ENCODE data around the gene PPP3CA. TPM values are rescaled to one million over a fixed set of nuclear protein-coding genes. Genes with fewer than 3 reads are reported as not detected.
A peak's percentile ranks its signal among the peaks of the same experiment; 100 is the strongest.
"Not testable (repeated sequence)": the region's sequence is repeated elsewhere in the genome, so short reads cannot be mapped to it uniquely, and the experiment has no call there.

PPP3CA gene
- total and polyA plus RNA-seq, 2 experiments from 2014 or later = 42.3 to 42.8 TPM

- H3K4me1 ChIP-seq (ENCODE audit: insufficient read depth) = peaks cover 17% of the 10 kb centered on the region
- H3K27ac ChIP-seq = no peak overlapping the region
- H3K4me3 ChIP-seq = no peak overlapping the region
- H2AFZ ChIP-seq = no peak overlapping the region
- H3K9me3 ChIP-seq (ENCODE audit: low read depth) = no peaks in the 10 kb centered on the region
- H4K20me1 ChIP-seq (ENCODE audit: insufficient read depth) = no peaks in the 10 kb centered on the region
- WGBS, 2 experiments (ENCODE audit: low coverage in 1 of 2, low lambda C conversion rate in 2 of 2, missing lambda C conversion rate in 2 of 2) = 94 to 97% methylated on average over 3 of the region's 3 CpGs
- peaks cover 12% of the 10 kb centered on the region for H3F3A ChIP-seq (ENCODE audit: insufficient read depth)
- TF ChIP-seq EZH2 (IDR thresholded peaks at IDR 0.05; ENCODE audit: insufficient read depth, poor library complexity, severe bottlenecking) = no peak
- no peak for TF ChIP-seq EZH2phosphoT487 (IDR thresholded peaks at IDR 0.05; ENCODE audit: insufficient read depth, low read depth)
- no peaks in the 10 kb centered on the region for H3K9me2 ChIP-seq (ENCODE audit: insufficient read depth)
- H3K4me2 ChIP-seq (ENCODE audit: unreplicated experiment) = no peak overlapping the region
- no peaks in the 10 kb centered on the region for H3K36me3 ChIP-seq (ENCODE audit: low read depth)
- H3K27me3 ChIP-seq (replicated peaks; ENCODE audit: insufficient read depth) = no peaks in the 10 kb centered on the region
- DNase-seq = no peak
- in situ Hi-C loops (cut with MboI) = no loop called here
- no peak overlapping the region for H3K9ac ChIP-seq
- H3K79me2 ChIP-seq (ENCODE audit: insufficient read depth) = peaks cover 100% of the 10 kb centered on the region
These were observed 107.2 kb downstream of the PPP3CA start for GRCh38 chr4:101240099-101240498.

- peaks cover 100% of the 10 kb centered on the region for H3K79me2 ChIP-seq (ENCODE audit: insufficient read depth)
- peaks cover 12% of the 10 kb centered on the region for H3F3A ChIP-seq (ENCODE audit: insufficient read depth)
- peak overlapping the region; percentile 59 for H3K27ac ChIP-seq
- H3K9me2 ChIP-seq (ENCODE audit: insufficient read depth) = no peaks in the 10 kb centered on the region
- no peak for TF ChIP-seq EZH2phosphoT487 (IDR thresholded peaks at IDR 0.05; ENCODE audit: insufficient read depth, low read depth)
- TF ChIP-seq EZH2 (IDR thresholded peaks at IDR 0.05; ENCODE audit: insufficient read depth, poor library complexity, severe bottlenecking) = no peak
- H3K9me3 ChIP-seq (ENCODE audit: low read depth) = no peaks in the 10 kb centered on the region
- in situ Hi-C loops (cut with MboI) = no loop called here
- H3K4me1 ChIP-seq (ENCODE audit: insufficient read depth) = peaks cover 17% of the 10 kb centered on the region
- H3K36me3 ChIP-seq (ENCODE audit: low read depth) = no peaks in the 10 kb centered on the region
- WGBS, 2 experiments (ENCODE audit: low coverage in 1 of 2, low lambda C conversion rate in 2 of 2, missing lambda C conversion rate in 2 of 2) = 100% methylated on average over 1 of the region's 1 CpG
- peak; percentile 35 for DNase-seq
- H3K4me2 ChIP-seq (ENCODE audit: unreplicated experiment) = peak overlapping the region; percentile 60
- H3K9ac ChIP-seq = no peak overlapping the region
- no peak overlapping the region for H2AFZ ChIP-seq
- H3K4me3 ChIP-seq = no peak overlapping the region
- H3K27me3 ChIP-seq (replicated peaks; ENCODE audit: insufficient read depth) = no peaks in the 10 kb centered on the region
- no peaks in the 10 kb centered on the region for H4K20me1 ChIP-seq (ENCODE audit: insufficient read depth)
These were observed 107.7 kb downstream of the PPP3CA start for GRCh38 chr4:101239665-101240064.

DNA sequence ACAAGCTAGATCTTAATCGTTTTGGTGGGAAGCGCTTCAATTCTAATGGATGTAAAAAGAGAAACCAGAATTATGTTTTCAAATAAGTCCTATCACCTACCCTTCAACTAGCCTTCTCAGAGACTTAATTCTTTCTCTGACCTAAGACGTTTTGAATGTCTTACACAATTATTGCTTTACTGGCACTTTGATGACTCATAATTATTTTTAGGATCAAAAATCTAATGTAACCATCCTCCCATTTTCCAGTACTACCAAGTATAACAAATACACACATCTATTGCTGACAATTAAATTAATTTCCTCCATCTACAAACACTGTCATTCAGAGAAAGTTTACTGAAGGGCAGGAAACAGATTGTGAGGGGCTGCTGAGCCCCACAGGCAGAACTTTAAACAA lies 108.6 kb downstream of the PPP3CA start:
- no peaks in the 10 kb centered on the region for H3K36me3 ChIP-seq (ENCODE audit: low read depth)
- H3K27me3 ChIP-seq (replicated peaks; ENCODE audit: insufficient read depth) = no peaks in the 10 kb centered on the region
- H3K27ac ChIP-seq = peak overlapping the region; percentile 59
- peaks cover 12% of the 10 kb centered on the region for H3F3A ChIP-seq (ENCODE audit: insufficient read depth)
- H3K9ac ChIP-seq = peak overlapping the region; percentile 12; the same call in 1 of the 2 replicates
- H3K4me3 ChIP-seq = peak overlapping the region; percentile 10; the same call in 1 of the 2 replicates
- peaks cover 100% of the 10 kb centered on the region for H3K79me2 ChIP-seq (ENCODE audit: insufficient read depth)
- WGBS, 2 experiments (ENCODE audit: low coverage in 1 of 2, low lambda C conversion rate in 2 of 2, missing lambda C conversion rate in 2 of 2) = 42 to 46% methylated on average over 3 of the region's 3 CpGs
- in situ Hi-C loops (cut with MboI) = no loop called here
- DNase-seq = peak; percentile 76
- no peak for TF ChIP-seq EZH2phosphoT487 (IDR thresholded peaks at IDR 0.05; ENCODE audit: insufficient read depth, low read depth)
- no peak for TF ChIP-seq EZH2 (IDR thresholded peaks at IDR 0.05; ENCODE audit: insufficient read depth, poor library complexity, severe bottlenecking)
- H3K4me1 ChIP-seq (ENCODE audit: insufficient read depth) = peaks cover 17% of the 10 kb centered on the region
- peak overlapping the region; percentile 60 for H3K4me2 ChIP-seq (ENCODE audit: unreplicated experiment)
- H4K20me1 ChIP-seq (ENCODE audit: insufficient read depth) = no peaks in the 10 kb centered on the region
- H2AFZ ChIP-seq = no peak overlapping the region
- no peaks in the 10 kb centered on the region for H3K9me3 ChIP-seq (ENCODE audit: low read depth)
- no peaks in the 10 kb centered on the region for H3K9me2 ChIP-seq (ENCODE audit: insufficient read depth)

DNA sequence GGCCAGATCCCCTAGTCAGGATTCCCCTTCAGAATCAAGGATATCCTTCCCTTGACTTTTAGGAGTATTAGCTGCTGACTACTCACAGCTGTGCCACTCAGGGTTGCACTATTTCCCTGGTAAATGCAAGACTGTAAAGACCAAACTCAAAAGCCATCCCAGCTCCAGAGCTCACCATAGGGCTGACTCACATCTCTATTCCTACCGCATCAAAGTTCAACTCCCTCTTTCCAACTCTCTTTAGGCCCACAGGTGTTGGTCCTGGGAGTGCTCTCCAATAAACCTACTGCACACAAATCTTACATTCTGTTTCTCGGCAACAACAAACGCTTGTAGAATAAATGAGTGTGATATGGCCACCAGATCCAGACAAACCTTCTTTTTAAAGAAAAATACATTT lies 109.6 kb downstream of the PPP3CA start:
- H3K9me3 ChIP-seq (ENCODE audit: low read depth) = no peaks in the 10 kb centered on the region
- no peaks in the 10 kb centered on the region for H3K9me2 ChIP-seq (ENCODE audit: insufficient read depth)
- H3K79me2 ChIP-seq (ENCODE audit: insufficient read depth) = peaks cover 100% of the 10 kb centered on the region
- H3K27ac ChIP-seq = no peak overlapping the region
- H3K4me1 ChIP-seq (ENCODE audit: insufficient read depth) = peaks cover 22% of the 10 kb centered on the region
- H3K4me2 ChIP-seq (ENCODE audit: unreplicated experiment) = no peak overlapping the region
- H3K9ac ChIP-seq = no peak overlapping the region
- WGBS, 2 experiments (ENCODE audit: low coverage in 1 of 2, low lambda C conversion rate in 2 of 2, missing lambda C conversion rate in 2 of 2) = 73 to 84% methylated on average over 3 of the region's 3 CpGs
- H3K4me3 ChIP-seq = no peak overlapping the region
- TF ChIP-seq EZH2phosphoT487 (IDR thresholded peaks at IDR 0.05; ENCODE audit: insufficient read depth, low read depth) (no peak), EZH2 (IDR thresholded peaks at IDR 0.05; ENCODE audit: insufficient read depth, poor library complexity, severe bottlenecking) (no peak)
- DNase-seq = no peak
- H3F3A ChIP-seq (ENCODE audit: insufficient read depth) = peaks cover 12% of the 10 kb centered on the region
- no peaks in the 10 kb centered on the region for H3K36me3 ChIP-seq (ENCODE audit: low read depth)
- H3K27me3 ChIP-seq (replicated peaks; ENCODE audit: insufficient read depth) = no peaks in the 10 kb centered on the region
- no peaks in the 10 kb centered on the region for H4K20me1 ChIP-seq (ENCODE audit: insufficient read depth)
- in situ Hi-C loops (cut with MboI) = no loop called here
- H2AFZ ChIP-seq = no peak overlapping the region

DNA sequence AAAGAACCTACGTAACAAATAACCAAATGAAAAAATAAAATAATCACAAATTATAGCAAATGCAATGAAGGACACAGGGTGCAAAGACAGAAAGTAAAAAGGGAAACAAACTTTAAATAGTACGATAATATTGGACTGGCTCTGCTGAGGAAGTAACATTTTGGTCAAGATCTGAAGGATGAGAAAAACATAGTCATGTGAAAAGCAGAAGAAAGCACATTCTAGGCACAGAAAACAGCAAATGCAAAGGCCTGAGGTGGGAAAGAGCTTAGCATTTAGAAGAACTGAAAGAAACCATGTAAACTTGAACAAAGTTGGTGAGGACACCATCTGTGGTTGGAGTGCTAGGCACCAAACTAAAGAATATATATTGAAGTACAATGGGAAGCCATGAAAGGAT lies 111.2 kb downstream of the PPP3CA start:
- no peaks in the 10 kb centered on the region for H3K9me2 ChIP-seq (ENCODE audit: insufficient read depth)
- no peaks in the 10 kb centered on the region for H3K27me3 ChIP-seq (replicated peaks; ENCODE audit: insufficient read depth)
- H3K4me2 ChIP-seq (ENCODE audit: unreplicated experiment) = no peak overlapping the region
- no peak for DNase-seq
- TF ChIP-seq EZH2phosphoT487 (IDR thresholded peaks at IDR 0.05; ENCODE audit: insufficient read depth, low read depth) = no peak
- TF ChIP-seq EZH2 (IDR thresholded peaks at IDR 0.05; ENCODE audit: insufficient read depth, poor library complexity, severe bottlenecking) = no peak
- H3K79me2 ChIP-seq (ENCODE audit: insufficient read depth) = peaks cover 97% of the 10 kb centered on the region
- in situ Hi-C loops (cut with MboI) = no loop called here
- H3K27ac ChIP-seq = no peak overlapping the region
- WGBS, 2 experiments (ENCODE audit: low coverage in 1 of 2, low lambda C conversion rate in 2 of 2, missing lambda C conversion rate in 2 of 2) = 97 to 100% methylated on average over 2 of the region's 2 CpGs
- no peak overlapping the region for H3K4me3 ChIP-seq
- no peak overlapping the region for H3K9ac ChIP-seq
- H4K20me1 ChIP-seq (ENCODE audit: insufficient read depth) = no peaks in the 10 kb centered on the region
- peaks cover 39% of the 10 kb centered on the region for H3K4me1 ChIP-seq (ENCODE audit: insufficient read depth)
- peaks cover 17% of the 10 kb centered on the region for H3F3A ChIP-seq (ENCODE audit: insufficient read depth)
- no peaks in the 10 kb centered on the region for H3K9me3 ChIP-seq (ENCODE audit: low read depth)
- H3K36me3 ChIP-seq (ENCODE audit: low read depth) = no peaks in the 10 kb centered on the region
- H2AFZ ChIP-seq = no peak overlapping the region

GRCh38 chr4:101234141-101234540 lies 113.2 kb downstream of the PPP3CA start:
- in situ Hi-C loops (cut with MboI); H4K20me1 ChIP-seq (ENCODE audit: insufficient read depth); H3K4me2 ChIP-seq (ENCODE audit: unreplicated experiment): not testable (repeated sequence)

More at GRCh38 chr4:101234141-101234540, 113.2 kb downstream of the PPP3CA start:
- H3K27me3 ChIP-seq (replicated peaks; ENCODE audit: insufficient read depth); H3K4me3 ChIP-seq; H3K9ac ChIP-seq; H3K9me3 ChIP-seq (ENCODE audit: low read depth); H3K9me2 ChIP-seq (ENCODE audit: insufficient read depth); DNase-seq; H3K36me3 ChIP-seq (ENCODE audit: low read depth); H3K27ac ChIP-seq; H2AFZ ChIP-seq: not testable (repeated sequence)
- Histone ChIP-seq H3K79me2 (ENCODE audit: insufficient read depth) (peaks cover 97% of the 10 kb centered on the region), H3F3A (ENCODE audit: insufficient read depth) (peaks cover 19% of the 10 kb centered on the region), H3K4me1 (ENCODE audit: insufficient read depth) (peaks cover 46% of the 10 kb centered on the region)
